WERI-Rb-1 (cell line): ENCODE results near the gene PCDHB14.

ENCODE experiments used
- DNase-seq: peaks from one replicate; pipeline ENCODE4 v3.0.0-alpha.2; 2020
- H3K27ac ChIP-seq: fragments of 250-450 bp; sonication (Bioruptor Pico); 2 replicates; pipeline ENCODE4 v1.5.1; 2020; ENCODE audit warnings: mild to moderate bottlenecking, moderate library complexity
- H3K27me3 ChIP-seq: fragments of 250-450 bp; sonication (Bioruptor Pico); 2 replicates; pipeline ENCODE4 v1.5.1; 2021; ENCODE audit warnings: mild to moderate bottlenecking, low read depth, moderate library complexity; ENCODE audit not compliant: insufficient read depth, severe bottlenecking
- H3K36me3 ChIP-seq: fragments of 250-450 bp; sonication (Bioruptor Pico); 2 replicates; pipeline ENCODE4 v1.5.1; 2020; ENCODE audit warnings: mild to moderate bottlenecking, moderate library complexity
- H3K4me3 ChIP-seq: 2 replicates; pipeline ENCODE4 v1.5.1; 2011; ENCODE audit warnings: low read depth, mild to moderate bottlenecking, control low read depth, low read length
- H3K9me3 ChIP-seq: fragments of 250-450 bp; sonication (Bioruptor Pico); 2 replicates; pipeline ENCODE4 v1.5.1; 2021; ENCODE audit warnings: mild to moderate bottlenecking, moderate library complexity; ENCODE audit not compliant: severe bottlenecking
- TF ChIP-seq, protein P1 (sequence below): IDR thresholded peaks from 2 replicates; pipeline ENCODE4 v1.5.1; 2011; ENCODE audit warnings: low read depth, mild to moderate bottlenecking, control low read depth, inconsistent platforms, low read length

Gene PCDHB14

DNA sequence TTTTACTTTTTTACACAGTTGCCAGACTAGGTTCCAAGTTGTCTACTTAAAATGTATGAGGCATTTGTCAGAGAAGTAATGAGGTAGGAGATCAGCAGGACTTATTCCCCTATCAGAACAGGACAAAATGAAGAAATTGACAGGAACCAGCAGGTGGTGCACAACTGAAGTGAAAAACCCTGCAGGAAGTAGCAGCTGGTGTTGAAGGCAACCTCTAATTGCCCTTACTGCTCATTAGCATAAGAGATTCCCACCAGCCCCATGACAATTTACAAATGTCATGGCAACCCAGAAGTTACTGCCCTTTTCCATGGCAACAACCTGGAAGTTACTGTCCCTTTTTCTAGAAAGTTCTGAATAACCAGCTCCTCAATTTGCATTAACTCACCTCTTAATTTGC, 27.4 kb downstream of the PCDHB14 start:
- Histone ChIP-seq H3K27me3 (no peaks in the 10 kb centered on the region), H3K27ac (no peak overlapping the region), H3K9me3 (peaks cover 2% of the 10 kb centered on the region), H3K36me3 (no peaks in the 10 kb centered on the region), H3K4me3 (no peak overlapping the region)
- no peak for DNase-seq
- TF ChIP-seq, protein P1, sequence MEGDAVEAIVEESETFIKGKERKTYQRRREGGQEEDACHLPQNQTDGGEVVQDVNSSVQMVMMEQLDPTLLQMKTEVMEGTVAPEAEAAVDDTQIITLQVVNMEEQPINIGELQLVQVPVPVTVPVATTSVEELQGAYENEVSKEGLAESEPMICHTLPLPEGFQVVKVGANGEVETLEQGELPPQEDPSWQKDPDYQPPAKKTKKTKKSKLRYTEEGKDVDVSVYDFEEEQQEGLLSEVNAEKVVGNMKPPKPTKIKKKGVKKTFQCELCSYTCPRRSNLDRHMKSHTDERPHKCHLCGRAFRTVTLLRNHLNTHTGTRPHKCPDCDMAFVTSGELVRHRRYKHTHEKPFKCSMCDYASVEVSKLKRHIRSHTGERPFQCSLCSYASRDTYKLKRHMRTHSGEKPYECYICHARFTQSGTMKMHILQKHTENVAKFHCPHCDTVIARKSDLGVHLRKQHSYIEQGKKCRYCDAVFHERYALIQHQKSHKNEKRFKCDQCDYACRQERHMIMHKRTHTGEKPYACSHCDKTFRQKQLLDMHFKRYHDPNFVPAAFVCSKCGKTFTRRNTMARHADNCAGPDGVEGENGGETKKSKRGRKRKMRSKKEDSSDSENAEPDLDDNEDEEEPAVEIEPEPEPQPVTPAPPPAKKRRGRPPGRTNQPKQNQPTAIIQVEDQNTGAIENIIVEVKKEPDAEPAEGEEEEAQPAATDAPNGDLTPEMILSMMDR, result no peak

DNA sequence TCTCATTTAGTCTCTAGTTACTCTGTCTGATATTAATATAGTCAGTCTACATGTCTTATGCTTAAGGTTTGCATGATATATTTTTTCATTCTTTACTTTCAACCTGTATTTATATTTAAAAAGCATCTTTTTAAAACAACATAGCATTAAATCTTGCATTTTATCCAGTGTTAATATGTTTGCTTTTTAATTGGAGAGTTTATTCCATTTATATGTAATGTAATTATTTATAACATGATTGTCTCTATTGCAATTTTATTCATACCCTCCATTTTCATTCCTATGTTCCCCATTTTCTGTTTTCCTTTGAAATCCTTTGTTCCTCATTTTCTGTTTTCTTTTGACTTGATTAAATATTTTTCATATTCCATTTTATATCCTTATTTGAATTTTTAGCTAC, 35.3 kb downstream of the PCDHB14 start:
- TF ChIP-seq, protein P1, result no peak
- no peak for DNase-seq
- no peaks in the 10 kb centered on the region for H3K36me3 ChIP-seq
- H3K4me3 ChIP-seq, result no peak overlapping the region
- no peak overlapping the region for H3K27ac ChIP-seq
- H3K27me3 ChIP-seq, result no peaks in the 10 kb centered on the region
- peaks cover 51% of the 10 kb centered on the region for H3K9me3 ChIP-seq

DNA sequence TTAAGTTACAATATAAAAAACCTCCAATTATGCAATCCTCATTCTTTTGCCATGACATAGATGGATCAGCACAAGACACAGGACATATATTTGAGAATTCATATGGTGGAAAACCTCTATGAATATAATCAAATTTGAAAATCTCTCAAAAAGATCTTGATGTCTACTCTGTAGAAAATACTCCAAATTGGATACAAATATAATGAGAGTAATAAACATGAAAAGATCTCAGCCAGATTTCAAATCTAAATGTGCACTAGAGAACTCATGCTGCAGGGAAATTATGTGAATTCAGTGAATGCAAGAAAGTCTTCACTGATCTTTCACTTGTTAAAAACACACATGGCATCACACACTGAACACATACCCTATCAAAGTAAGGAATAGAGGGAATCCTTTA, 35.8 kb downstream of the PCDHB14 start:
- TF ChIP-seq, protein P1, result no peak
- Histone ChIP-seq H3K27ac (no peak overlapping the region), H3K36me3 (no peaks in the 10 kb centered on the region), H3K27me3 (no peaks in the 10 kb centered on the region), H3K4me3 (no peak overlapping the region), H3K9me3 (peaks cover 54% of the 10 kb centered on the region)
- no peak for DNase-seq

DNA sequence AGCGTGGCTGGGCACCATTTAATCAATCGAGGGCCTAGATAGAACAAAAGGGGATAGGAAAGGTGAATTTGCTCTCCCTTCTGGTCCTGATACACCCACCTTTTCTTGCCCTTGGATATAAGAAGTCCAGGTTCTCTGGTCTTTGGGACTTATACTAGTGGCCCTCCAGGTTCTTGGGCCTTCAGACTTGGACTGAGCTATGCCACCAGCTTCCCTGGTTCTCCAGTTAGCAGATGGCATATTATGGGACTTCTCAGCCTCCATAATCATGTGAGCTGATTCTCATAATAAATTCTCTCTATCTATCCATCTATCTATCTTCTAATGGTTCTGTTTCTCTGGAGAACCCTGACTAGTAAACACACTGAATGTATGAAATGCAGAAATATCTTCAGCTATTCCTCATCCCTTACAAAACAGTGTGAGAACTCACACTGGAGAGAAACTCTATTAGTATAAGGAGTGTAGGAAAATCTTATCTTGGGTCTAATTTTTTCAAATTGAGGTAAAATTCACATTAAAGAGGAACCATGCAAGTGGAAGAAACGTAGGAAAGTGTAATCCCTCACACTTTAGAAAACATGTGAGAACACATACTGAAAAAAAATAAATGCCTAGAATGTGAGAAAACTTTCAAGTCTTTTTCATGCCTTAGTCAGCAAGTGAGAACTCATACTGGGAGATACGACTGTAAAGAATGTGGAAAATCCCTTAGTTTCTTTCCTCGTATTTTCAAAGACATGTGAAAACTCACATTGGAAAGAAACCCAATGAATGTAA, 37.5 kb downstream of the PCDHB14 start:
- Histone ChIP-seq H3K4me3 (no peak overlapping the region), H3K36me3 (no peaks in the 10 kb centered on the region), H3K27me3 (no peaks in the 10 kb centered on the region), H3K27ac (no peak overlapping the region), H3K9me3 (peaks cover 66% of the 10 kb centered on the region)
- DNase-seq, result no peak
- TF ChIP-seq, protein P1, result no peak

DNA sequence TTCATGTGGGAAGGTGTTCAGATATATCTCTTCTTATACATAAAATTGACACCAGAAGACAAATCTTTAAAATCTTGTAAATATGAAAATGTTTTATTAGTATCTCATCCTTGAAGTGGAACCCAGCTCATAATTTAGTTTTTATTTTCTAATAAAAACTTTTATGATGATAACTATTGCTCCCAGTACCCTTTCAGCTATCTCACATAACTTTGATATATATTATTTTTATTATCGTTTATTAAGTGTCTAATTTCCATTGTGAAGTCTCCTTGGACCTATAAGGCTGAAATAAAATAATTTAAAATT, 38.0 kb downstream of the PCDHB14 start:
- H3K9me3 ChIP-seq, result peaks cover 70% of the 10 kb centered on the region
- no peak overlapping the region for H3K4me3 ChIP-seq
- H3K27me3 ChIP-seq, result no peaks in the 10 kb centered on the region
- TF ChIP-seq, protein P1, result no peak
- H3K27ac ChIP-seq, result no peak overlapping the region
- no peaks in the 10 kb centered on the region for H3K36me3 ChIP-seq
- no peak for DNase-seq

DNA sequence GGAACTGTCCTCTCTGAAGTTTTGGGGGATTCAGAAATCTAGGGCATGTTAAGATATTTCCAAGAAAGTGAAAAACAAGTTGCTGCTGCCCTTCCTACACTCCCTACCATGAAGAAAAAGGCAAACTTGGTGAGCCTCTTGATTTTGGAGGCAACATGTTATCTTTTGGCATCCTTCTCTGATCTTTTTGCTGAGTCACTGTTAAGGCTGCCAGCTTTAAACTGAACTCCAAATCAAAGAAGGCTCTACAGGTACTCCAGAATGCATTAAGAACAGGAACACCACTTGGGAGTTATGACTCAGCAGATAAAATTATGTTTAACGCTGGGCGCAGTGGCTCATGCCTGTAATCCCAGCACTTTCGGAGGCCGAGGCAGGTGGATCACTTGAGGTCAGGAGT, 46.1 kb downstream of the PCDHB14 start:
- no peak overlapping the region for H3K27ac ChIP-seq
- H3K36me3 ChIP-seq, result no peaks in the 10 kb centered on the region
- TF ChIP-seq, protein P1, result no peak
- no peak overlapping the region for H3K4me3 ChIP-seq
- H3K27me3 ChIP-seq, result no peaks in the 10 kb centered on the region
- no peak for DNase-seq
- peaks cover 37% of the 10 kb centered on the region for H3K9me3 ChIP-seq
